Spleen (tissue), 7 donors: ENCODE results near the gene SUPT6H.

Experiments used
- POLR2A ChIP-seq, 3 donors: fragments of 450-650 bp; IDR thresholded peaks; one replicate each; pipeline ENCODE4 v1.5.1; 2017; ENCODE audit warnings: antibody characterized with exemption in 3 of 3, mild to moderate bottlenecking in 1 of 3
- TF ChIP-seq, protein P1 (sequence below), 11 experiments: fragments of 200-600 bp in 7 of 11; fragments of 450-650 bp in 4 of 11; sonication (generic) in 4 of 11; IDR thresholded peaks in 8 of 11; conservative IDR thresholded peaks in 3 of 11; 1 replicate in 7 of 11; 2 replicates in 4 of 11; pipeline versions ENCODE4 v1.4.0 to v1.8.0; 2016 to 2021; ENCODE audit warnings: antibody characterized with exemption in 11 of 11, inconsistent platforms in 4 of 11, mild to moderate bottlenecking in 1 of 11
- donor health status: DM: no; HTN: no; CAD: no; lungs with moderate emphysema.
- donor health status: DM: no; HTN: no; CAD: no.
- donor health status: DM: no; HTN: no; CAD: no.

DNA sequence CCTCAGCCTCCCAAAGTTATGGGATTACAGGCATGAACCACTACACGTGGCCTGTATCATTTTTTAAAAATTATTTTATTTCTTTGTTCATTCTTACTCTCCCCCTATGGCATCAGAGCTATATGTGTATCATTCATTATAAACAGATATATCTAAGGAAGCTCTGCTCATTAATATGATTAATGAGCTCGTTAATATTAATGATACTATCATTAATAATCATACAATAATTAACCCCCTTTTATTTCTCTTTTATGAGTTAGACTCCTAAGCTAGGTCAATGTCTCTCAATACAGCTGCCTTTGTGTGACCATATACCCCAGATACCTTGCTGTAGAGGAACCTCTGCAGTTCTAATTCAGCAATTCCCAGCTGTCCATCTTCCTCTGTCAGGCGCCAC is 43.5 kb upstream of the SUPT6H start:
- TF ChIP-seq, protein P1, sequence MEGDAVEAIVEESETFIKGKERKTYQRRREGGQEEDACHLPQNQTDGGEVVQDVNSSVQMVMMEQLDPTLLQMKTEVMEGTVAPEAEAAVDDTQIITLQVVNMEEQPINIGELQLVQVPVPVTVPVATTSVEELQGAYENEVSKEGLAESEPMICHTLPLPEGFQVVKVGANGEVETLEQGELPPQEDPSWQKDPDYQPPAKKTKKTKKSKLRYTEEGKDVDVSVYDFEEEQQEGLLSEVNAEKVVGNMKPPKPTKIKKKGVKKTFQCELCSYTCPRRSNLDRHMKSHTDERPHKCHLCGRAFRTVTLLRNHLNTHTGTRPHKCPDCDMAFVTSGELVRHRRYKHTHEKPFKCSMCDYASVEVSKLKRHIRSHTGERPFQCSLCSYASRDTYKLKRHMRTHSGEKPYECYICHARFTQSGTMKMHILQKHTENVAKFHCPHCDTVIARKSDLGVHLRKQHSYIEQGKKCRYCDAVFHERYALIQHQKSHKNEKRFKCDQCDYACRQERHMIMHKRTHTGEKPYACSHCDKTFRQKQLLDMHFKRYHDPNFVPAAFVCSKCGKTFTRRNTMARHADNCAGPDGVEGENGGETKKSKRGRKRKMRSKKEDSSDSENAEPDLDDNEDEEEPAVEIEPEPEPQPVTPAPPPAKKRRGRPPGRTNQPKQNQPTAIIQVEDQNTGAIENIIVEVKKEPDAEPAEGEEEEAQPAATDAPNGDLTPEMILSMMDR (IDR thresholded peaks at IDR 0.05 in 8 of 11, conservative IDR thresholded peaks at IDR 0.05 in 3 of 11) = no peak
- no peak for TF ChIP-seq POLR2A (IDR thresholded peaks at IDR 0.05)
